Measurements from ENCODE around the gene DCP1A. TPM values are rescaled to one million over a fixed set of nuclear protein-coding genes. Genes with fewer than 3 reads are reported as not detected.

The DCP1A gene
- total RNA-seq, 1 experiment from 2014 or later, result 32.9 TPM

GRCh38 chr3:53318522-53318921, 28.8 kb downstream of the DCP1A start:
- Mint-ChIP-seq H3K27me3 (ENCODE audit: insufficient read depth, unreplicated experiment) (no peaks in the 10 kb centered on the region), H3K27ac (ENCODE audit: unreplicated experiment) (no peak overlapping the region), H3K9me3 (ENCODE audit: unreplicated experiment) (no peaks in the 10 kb centered on the region), H3K4me1 (ENCODE audit: low read depth, unreplicated experiment) (no peaks in the 10 kb centered on the region), H3K36me3 (ENCODE audit: insufficient read depth, unreplicated experiment) (peaks cover 57% of the 10 kb centered on the region), H3K4me3 (ENCODE audit: unreplicated experiment) (no peak overlapping the region)
- H3K27me3 ChIP-seq (replicated peaks; ENCODE audit: control insufficient read depth, insufficient read depth, low read length), result no peaks in the 10 kb centered on the region
- TF ChIP-seq CTCF (IDR thresholded peaks at IDR 0.05; ENCODE audit: insufficient read depth in 1 of 2, low read depth in 1 of 2, low read length in 1 of 2, severe bottlenecking in 1 of 2, unreplicated experiment in 1 of 2), result no peak
- no peaks in the 10 kb centered on the region; the same call in 1 of the 2 replicates for H3K36me3 ChIP-seq (ENCODE audit: control insufficient read depth, insufficient read depth, low read length)
- no peak overlapping the region for H3K4me3 ChIP-seq (ENCODE audit: low read depth, low read length)
- H3K9me3 ChIP-seq, result no peaks in the 10 kb centered on the region
- ChIA-PET POLR2A (no interaction called here), CTCF (no interaction called here)
- peaks cover 6% of the 10 kb centered on the region; the same call in 1 of the 2 replicates for H3K4me1 ChIP-seq
- intact Hi-C loops (cut with micrococcal nuclease; ENCODE audit: unreplicated experiment), result no loop called here
- no peak for DNase-seq
- BruUV-seq (replicated peaks), result no TSS peak

GRCh38 chr3:53312832-53313231, 34.5 kb downstream of the DCP1A start:
- BruUV-seq (replicated peaks), result no TSS peak
- TF ChIP-seq CTCF (IDR thresholded peaks at IDR 0.05; ENCODE audit: insufficient read depth in 1 of 2, low read depth in 1 of 2, low read length in 1 of 2, severe bottlenecking in 1 of 2, unreplicated experiment in 1 of 2), result no peak
- H3K36me3 ChIP-seq (ENCODE audit: control insufficient read depth, insufficient read depth, low read length), result peaks cover 1% of the 10 kb centered on the region
- H3K4me1 ChIP-seq, result no peaks in the 10 kb centered on the region
- H3K27me3 Mint-ChIP-seq (ENCODE audit: insufficient read depth, unreplicated experiment), result no peaks in the 10 kb centered on the region
- peaks cover 64% of the 10 kb centered on the region for H3K36me3 Mint-ChIP-seq (ENCODE audit: insufficient read depth, unreplicated experiment)
- CTCF ChIA-PET, result interaction anchor here (0.7 kb wide), 2 partner anchors 66 to 543 kb away, joined by 4 to 9 read pairs; no protein-coding TSS in a partner anchor
- no peaks in the 10 kb centered on the region for H3K9me3 Mint-ChIP-seq (ENCODE audit: unreplicated experiment)
- H3K9me3 ChIP-seq, result no peaks in the 10 kb centered on the region
- no peaks in the 10 kb centered on the region for H3K4me1 Mint-ChIP-seq (ENCODE audit: low read depth, unreplicated experiment)
- POLR2A ChIA-PET, result no interaction called here
- intact Hi-C loops (cut with micrococcal nuclease; ENCODE audit: unreplicated experiment), result no loop called here
- no peak overlapping the region for H3K27ac Mint-ChIP-seq (ENCODE audit: unreplicated experiment)
- H3K4me3 Mint-ChIP-seq (ENCODE audit: unreplicated experiment), result no peak overlapping the region
- DNase-seq, result no peak
- H3K27me3 ChIP-seq (replicated peaks; ENCODE audit: control insufficient read depth, insufficient read depth, low read length), result no peaks in the 10 kb centered on the region
- no peak overlapping the region for H3K4me3 ChIP-seq (ENCODE audit: low read depth, low read length)

GRCh38 chr3:53311882-53312281, 35.5 kb downstream of the DCP1A start:
- H3K4me1 Mint-ChIP-seq (ENCODE audit: low read depth, unreplicated experiment), result no peaks in the 10 kb centered on the region
- BruUV-seq (replicated peaks), result no TSS peak
- intact Hi-C loops (cut with micrococcal nuclease; ENCODE audit: unreplicated experiment), result no loop called here
- no peaks in the 10 kb centered on the region for H3K4me1 ChIP-seq
- H3K36me3 Mint-ChIP-seq (ENCODE audit: insufficient read depth, unreplicated experiment), result peaks cover 68% of the 10 kb centered on the region
- CTCF ChIA-PET, result interaction anchor here (0.6 kb wide), 1 partner anchor 37 kb away, joined by 5 read pairs; no protein-coding TSS in a partner anchor
- no peak overlapping the region for H3K4me3 ChIP-seq (ENCODE audit: low read depth, low read length)
- H3K4me3 Mint-ChIP-seq (ENCODE audit: unreplicated experiment), result no peak overlapping the region
- H3K27ac Mint-ChIP-seq (ENCODE audit: unreplicated experiment), result no peak overlapping the region
- no peaks in the 10 kb centered on the region for H3K9me3 ChIP-seq
- POLR2A ChIA-PET, result no interaction called here
- no peaks in the 10 kb centered on the region for H3K27me3 ChIP-seq (replicated peaks; ENCODE audit: control insufficient read depth, insufficient read depth, low read length)
- no peaks in the 10 kb centered on the region for H3K9me3 Mint-ChIP-seq (ENCODE audit: unreplicated experiment)
- DNase-seq, result no peak
- no peaks in the 10 kb centered on the region for H3K27me3 Mint-ChIP-seq (ENCODE audit: insufficient read depth, unreplicated experiment)
- TF ChIP-seq CTCF (IDR thresholded peaks at IDR 0.05; ENCODE audit: insufficient read depth in 1 of 2, low read depth in 1 of 2, low read length in 1 of 2, severe bottlenecking in 1 of 2, unreplicated experiment in 1 of 2), result no peak
- peaks cover 1% of the 10 kb centered on the region for H3K36me3 ChIP-seq (ENCODE audit: control insufficient read depth, insufficient read depth, low read length)
